RPMI7951 (cell line): ENCODE measurements around the gene S100A8. TPM values are rescaled to one million over a fixed set of nuclear protein-coding genes. Genes with fewer than 3 reads are reported as not detected.
"Not testable (repeated sequence)": the region's sequence is repeated elsewhere in the genome, so short reads cannot be mapped to it uniquely, and the experiment has no call there.

Source experiments
- DNase-seq: peaks from one replicate; pipeline ENCODE4 v3.0.0-alpha.2; 2012; ENCODE audit warnings: low read depth
- total RNA-seq: library from RNA; depleted of rRNA; stranded (reverse); fragments of >200 nt; shearing (Covaris generic); gene quantifications from 2 replicates; pipeline ENCODE4 v1.2.3, GENCODE V29; 2014; rRNA removed

S100A8 gene
- total RNA-seq, 1 experiment from 2014 or later = 4.7 TPM

DNA sequence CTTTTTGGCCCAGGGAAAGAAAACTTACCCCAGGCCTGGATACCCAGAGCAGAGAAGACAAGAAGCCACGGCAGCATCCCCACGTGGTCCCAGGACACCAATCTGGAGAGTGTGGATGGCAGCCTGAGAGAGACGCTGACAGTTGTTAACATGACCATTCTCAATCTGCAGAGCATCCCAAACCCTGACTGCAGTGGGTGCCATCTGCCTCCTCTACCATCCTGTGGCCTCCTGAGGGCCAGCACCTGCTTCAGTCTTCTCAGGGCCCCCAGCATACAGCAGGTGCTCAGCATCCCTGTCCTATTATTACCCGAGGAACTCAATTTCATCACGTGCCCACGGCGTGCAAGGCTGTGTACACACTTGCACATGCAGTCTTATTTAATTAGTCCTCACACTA is 43.0 kb downstream of the S100A8 start:
- no peak for DNase-seq

DNA sequence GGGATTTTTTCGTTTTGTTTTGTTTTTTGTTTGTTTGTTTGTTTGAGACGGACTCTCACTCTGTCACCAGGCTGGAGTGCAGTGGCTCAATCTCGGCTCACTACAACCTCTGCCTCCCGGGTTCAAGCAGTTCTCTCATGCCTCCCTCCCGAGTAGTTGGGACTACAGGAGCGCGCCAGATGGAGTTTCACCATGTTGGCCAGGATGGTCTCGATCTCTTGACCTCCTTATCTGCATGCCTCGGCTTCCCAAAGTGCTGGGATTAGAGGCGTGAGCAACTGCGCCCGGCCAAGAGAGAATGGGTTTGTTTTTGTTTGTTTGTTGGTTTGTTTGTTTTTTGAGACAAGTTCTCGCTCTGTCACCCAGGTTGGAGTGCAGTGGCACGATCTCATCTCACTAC is 43.8 kb downstream of the S100A8 start:
- DNase-seq = not testable (repeated sequence)

DNA sequence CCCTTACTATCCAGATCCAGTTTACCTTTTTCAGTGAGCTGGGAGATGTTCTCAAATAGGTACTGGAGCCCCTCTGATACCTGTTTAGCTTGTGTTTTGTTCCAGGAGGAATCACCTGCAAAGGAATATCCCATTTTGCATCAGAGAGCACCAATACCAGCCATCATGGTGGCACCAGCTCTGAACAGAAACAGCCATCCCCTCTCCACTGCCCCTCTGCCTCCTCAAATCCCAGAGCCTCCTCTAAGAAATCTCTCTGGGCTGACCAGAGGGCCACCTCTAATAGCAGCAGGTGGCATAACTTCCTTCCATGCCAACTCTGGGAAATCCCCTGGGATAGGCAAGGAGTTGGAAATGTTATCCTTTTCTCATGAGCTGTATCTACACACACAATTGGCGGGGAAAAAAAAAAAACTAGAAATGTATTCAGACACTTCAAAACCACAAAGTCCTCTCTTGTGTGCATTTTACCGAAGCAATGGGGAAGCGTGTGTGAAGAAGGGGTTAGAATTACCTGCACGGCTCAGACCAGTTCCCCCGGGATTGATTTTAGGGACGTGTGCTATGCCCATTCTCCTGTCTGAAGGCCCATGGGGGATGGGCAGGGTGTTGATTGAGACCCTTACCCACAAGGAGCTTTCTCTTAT is 44.7 kb downstream of the S100A8 start:
- DNase-seq = no peak

DNA sequence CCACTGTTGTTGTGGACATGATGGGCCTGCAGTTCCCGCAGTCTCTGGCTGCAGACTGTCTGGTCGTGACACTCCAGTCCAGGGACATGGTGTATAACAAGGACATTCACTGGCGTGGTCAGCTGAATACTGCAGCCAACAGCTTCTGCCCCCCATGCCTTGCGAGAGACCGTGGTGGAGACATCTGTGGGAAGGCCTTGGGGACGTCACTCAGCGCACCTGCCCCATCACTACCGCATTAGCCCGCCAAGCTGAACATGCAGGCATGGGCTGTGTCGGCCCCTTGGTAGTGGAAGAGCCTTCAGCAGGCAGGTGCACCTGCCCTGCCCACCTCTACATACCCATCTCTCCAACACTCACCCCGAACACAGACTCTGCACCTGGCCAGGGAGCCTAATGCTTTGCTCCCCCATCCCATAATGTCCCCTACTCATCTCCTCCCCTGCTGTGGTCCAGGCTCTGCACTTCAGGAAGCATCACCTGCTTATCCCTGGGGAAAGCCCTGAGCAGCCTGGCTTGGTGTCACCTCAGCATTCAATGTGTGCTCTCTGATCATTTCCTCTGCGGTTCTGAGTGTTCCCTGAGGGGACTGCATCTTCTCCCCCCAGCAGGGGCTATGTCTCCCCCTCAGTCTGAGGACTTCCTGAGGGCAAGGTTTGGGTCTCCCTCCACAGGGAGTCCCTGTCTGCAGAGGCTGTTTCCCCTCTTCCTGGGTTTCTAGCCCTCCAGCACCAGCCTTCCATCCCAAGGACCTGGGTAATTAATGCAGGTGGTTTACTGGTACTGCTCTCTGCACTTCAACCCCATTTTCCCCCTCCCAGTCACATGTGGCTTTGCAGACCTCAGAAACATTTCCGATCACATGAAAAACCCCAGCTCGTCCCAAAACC is 45.4 kb downstream of the S100A8 start:
- DNase-seq = no peak

DNA sequence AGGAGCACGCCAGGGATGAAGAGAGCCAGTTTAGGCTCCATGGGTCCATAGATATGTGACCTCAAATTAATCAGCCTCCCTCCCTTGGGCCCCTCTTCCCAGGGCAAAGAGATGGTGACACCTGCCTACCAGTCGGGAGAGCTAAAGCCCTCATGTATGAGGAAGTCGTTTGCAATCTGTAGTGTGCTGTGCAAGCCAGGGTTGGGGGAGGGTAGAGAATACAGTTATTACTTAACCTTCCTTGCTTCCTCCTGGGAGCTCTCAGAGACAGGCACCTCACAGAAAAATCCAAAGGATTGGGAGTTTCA is 46.2 kb downstream of the S100A8 start:
- DNase-seq = no peak

DNA sequence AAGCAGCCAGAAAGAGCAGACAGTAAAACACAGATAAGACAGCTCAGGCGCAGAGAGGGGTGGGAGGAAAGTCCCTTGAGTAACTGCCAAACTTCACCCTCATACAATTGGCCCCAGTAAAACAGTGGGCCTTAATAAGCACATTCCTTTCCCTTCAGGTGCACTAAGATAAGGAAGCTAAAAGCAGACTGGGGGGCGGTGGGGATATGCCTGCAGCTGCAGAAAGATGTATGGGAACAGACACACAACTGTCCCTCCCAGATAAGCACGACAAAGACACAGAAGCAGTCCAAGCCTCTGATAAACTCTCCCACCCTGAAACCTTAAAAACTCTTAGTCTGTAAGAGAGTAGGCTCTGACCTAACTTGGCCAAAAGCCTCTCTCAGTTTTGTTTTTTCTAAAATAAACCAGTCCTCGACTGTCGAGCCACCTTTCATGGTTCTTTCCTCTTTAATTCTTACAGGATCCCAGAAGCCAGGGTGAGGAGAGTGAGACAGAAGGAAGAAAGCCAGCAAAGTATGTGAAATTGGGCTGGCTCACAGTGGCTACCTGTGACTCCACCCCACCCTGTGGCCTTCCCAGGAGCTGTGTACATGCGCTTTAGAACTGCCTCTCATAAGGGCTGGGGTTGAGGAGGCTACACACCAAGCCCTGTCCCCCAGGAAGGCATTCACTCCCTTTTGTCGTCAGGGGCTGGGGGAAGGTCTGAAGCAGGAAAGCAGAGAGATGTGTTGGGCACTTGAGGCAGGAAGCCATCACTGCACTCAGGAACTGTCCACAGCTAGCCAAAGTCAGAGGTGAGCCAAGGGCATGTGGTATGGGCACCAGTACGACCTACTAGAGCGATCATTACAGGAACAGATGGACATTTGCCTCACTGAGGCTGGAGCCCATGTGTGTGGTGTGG is 46.8 kb downstream of the S100A8 start:
- DNase-seq = no peak

DNA sequence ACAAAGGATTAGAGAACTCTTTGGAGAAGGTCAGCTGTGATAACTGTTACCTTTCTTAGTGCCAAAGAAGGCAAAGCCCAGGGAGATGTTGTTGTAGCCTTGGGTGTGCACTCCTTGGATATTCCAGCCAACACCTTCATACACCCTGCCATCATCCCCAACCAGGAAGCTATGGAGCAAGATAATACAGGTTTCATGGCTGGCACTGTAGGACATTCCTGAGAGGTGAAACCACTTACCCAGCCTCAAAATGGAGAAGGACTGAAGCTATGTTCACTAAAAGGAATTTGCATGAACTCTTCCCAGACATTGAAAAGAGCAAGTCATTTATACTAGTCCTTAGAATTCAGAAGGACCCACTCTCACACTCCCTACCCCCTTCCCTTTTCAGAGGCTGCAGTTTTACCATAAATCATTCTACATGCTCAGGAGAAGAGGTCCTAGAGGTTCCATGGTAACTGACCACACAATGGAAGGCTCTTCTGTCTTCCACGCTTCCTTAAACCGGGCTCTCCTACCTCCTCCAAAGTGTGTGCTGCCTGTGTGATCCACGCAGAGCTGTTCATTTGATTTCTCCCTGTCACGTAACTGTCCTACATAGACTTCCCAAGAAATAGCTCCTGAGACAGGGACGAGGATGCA is 47.7 kb downstream of the S100A8 start:
- no peak for DNase-seq

DNA sequence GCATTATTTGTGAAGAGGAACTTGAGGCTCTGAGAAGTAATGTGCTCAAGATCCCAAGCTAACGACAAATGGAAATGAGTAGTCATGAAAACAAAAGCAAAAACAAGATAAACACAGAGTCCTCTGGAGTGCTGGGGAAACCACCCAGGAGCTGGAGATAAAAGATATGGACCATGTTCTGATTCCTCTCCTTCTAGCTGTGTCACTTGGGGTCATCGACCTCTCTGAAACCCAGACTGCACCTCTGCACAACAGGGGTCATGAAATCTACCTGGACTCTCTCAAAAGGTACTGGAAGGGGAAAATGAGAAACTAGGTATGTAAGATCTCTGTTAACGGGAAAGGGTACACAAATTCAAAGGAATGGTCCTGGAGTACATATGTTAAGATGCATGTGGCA is 48.7 kb downstream of the S100A8 start:
- DNase-seq = no peak

DNA sequence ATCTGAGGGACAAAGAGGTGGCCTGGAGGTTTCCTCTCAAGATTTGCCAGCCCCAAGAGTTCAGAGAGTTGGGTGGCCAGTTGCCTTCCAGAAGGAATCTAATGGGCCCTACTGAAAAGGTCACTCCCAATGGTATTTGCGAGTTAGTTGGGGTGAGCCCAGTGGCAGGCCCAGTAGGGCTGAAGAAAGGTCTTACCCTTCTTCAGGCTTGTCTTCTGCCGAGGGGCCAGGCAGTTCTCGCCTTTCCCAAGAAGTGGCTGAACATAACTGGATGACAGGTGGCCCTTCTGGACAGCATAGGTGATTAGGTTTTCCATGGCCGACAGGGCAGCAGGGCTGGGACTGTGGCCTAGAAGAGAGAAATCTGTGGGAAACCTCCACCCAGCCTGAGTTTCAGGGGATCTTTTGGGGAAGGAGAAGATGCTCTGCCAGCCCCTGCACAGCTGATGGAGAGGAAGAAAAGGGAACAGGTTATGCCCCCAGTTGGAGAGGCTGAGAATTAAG is 49.4 kb downstream of the S100A8 start:
- no peak for DNase-seq

DNA sequence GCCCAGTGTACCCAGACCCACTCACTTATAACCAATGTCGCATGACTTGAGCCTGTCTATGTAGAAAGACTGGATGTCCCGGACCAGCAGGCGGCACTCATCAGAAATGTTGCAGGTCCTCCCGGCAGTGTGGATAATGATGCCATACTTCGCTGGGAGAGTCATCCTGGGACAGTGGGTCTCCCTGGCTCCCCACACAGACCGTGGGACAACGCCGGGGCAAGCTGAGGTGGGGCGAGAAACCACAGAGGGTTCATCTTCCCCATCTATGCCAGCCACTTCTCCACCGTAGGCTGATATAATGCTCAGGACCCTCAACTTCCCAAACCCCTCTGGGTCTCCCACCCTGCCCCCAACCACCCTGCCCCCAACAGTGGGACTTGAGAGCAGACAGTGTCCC is 50.5 kb downstream of the S100A8 start:
- DNase-seq = no peak

Other genes with a start within 250 kb of the S100A8 start
- not detected in 2 replicates for gene SPRR2G, start 240.2 kb downstream of the S100A8 start, total RNA-seq
- not detected in 2 replicates for gene LELP1, start 187.6 kb downstream of the S100A8 start, total RNA-seq
- gene PRR9, start 173.5 kb downstream of the S100A8 start, total RNA-seq = not detected in 2 replicates
- not detected in 2 replicates for gene LORICRIN, start 131.4 kb downstream of the S100A8 start, total RNA-seq
- not detected in 2 replicates for gene PGLYRP3, start 78.1 kb downstream of the S100A8 start, total RNA-seq
- gene PGLYRP4, start 42.2 kb downstream of the S100A8 start, total RNA-seq = not detected in 2 replicates
- gene S100A9, start 33.2 kb downstream of the S100A8 start, total RNA-seq = 1.1 and 2.4 TPM in 2 replicates
- gene S100A12, start 15.5 kb downstream of the S100A8 start, total RNA-seq = not detected in 2 replicates
- not detected in 2 replicates for gene S100A7A, start 25.4 kb upstream of the S100A8 start, total RNA-seq
- not detected in 2 replicates for gene S100A7, start 69.6 kb upstream of the S100A8 start, total RNA-seq
- gene S100A6, start 144.9 kb upstream of the S100A8 start, total RNA-seq = 1,539 and 1,679 TPM in 2 replicates
- 1.4 and 2.2 TPM in 2 replicates for gene S100A5, start 149.9 kb upstream of the S100A8 start, total RNA-seq
- 836 and 954 TPM in 2 replicates for gene S100A4, start 154.7 kb upstream of the S100A8 start, total RNA-seq
- gene S100A3, start 158.2 kb upstream of the S100A8 start, total RNA-seq = 7.7 and 15.3 TPM in 2 replicates
- gene S100A2, start 174.8 kb upstream of the S100A8 start, total RNA-seq = 9.0 and 11.2 TPM in 2 replicates
- gene S100A16, start 222.1 kb upstream of the S100A8 start, total RNA-seq = 328 and 342 TPM in 2 replicates
- 0.39 TPM in 1 of 2 replicates, not detected in the other for gene S100A14, start 225.3 kb upstream of the S100A8 start, total RNA-seq
- 571 and 674 TPM in 2 replicates for gene S100A13, start 236.4 kb upstream of the S100A8 start, total RNA-seq
- 4.7 and 5.1 TPM in 2 replicates for gene S100A1, start 237.4 kb upstream of the S100A8 start, total RNA-seq
- gene CHTOP, start 243.0 kb upstream of the S100A8 start, total RNA-seq = 34.7 and 35.0 TPM in 2 replicates